Kidney (tissue), 14 donors: ENCODE results near the gene DDX51. TPM values are rescaled to one million over a fixed set of nuclear protein-coding genes. Genes with fewer than 3 reads are reported as not detected.

Experiments
- DNase-seq, 5 donors: peaks; one replicate each; pipeline ENCODE4 v3.0.0-alpha.2; 2013 to 2020
- FAIRE-seq: peaks from 2 replicates; lab custom pipeline; 2012; peaks lifted over from hg19 to GRCh38; lab: Jason Lieb, UNC
- H3K27ac ChIP-seq, 2 donors: one replicate each; pipeline ENCODE4 v1.7.0; 2013; ENCODE audit warnings: low read depth in 2 of 2, low read length in 2 of 2, inconsistent platforms in 1 of 2
- H3K27me3 ChIP-seq: one replicate; pipeline ENCODE4 v1.7.1; 2013; ENCODE audit warnings: low read length, inconsistent platforms; ENCODE audit not compliant: control insufficient read depth, insufficient read depth
- H3K36me3 ChIP-seq, 3 donors: one replicate each; pipeline versions ENCODE4 v1.7.0 to v1.7.1; 2013; ENCODE audit warnings: low read length in 3 of 3, control low read depth in 1 of 3, inconsistent platforms in 1 of 3; ENCODE audit not compliant: insufficient read depth in 3 of 3, control insufficient read depth in 2 of 3
- H3K4me1 ChIP-seq, 3 donors: one replicate each; pipeline versions ENCODE4 v1.7.0 to v1.7.1; 2013; ENCODE audit warnings: low read length in 3 of 3, inconsistent platforms in 1 of 3, low read depth in 1 of 3; ENCODE audit not compliant: control insufficient read depth in 2 of 3, insufficient read depth in 2 of 3
- H3K4me3 ChIP-seq, 3 donors: one replicate each; pipeline versions ENCODE4 v1.7.0 to v1.8.1; 2013; ENCODE audit warnings: low read length in 3 of 3, control low read depth in 1 of 3, inconsistent platforms in 1 of 3
- H3K9ac ChIP-seq, 3 donors: one replicate each; pipeline versions ENCODE4 v1.7.0 to v1.7.1; 2013; ENCODE audit warnings: low read length in 3 of 3, control low read depth in 1 of 3, inconsistent platforms in 1 of 3
- H3K9me3 ChIP-seq, 3 donors: one replicate each; pipeline versions ENCODE4 v1.7.0 to v1.7.1; 2013; ENCODE audit warnings: low read length in 3 of 3, control low read depth in 1 of 3, inconsistent platforms in 1 of 3; ENCODE audit not compliant: control insufficient read depth in 2 of 3, insufficient read depth in 1 of 3
- CTCF ChIP-seq: IDR thresholded peaks from 3 replicates; pipeline ENCODE4 v1.5.1; 2012; ENCODE audit warnings: mild to moderate bottlenecking, moderate library complexity, borderline replicate concordance; ENCODE audit not compliant: insufficient read depth; ENCODE audit errors: extremely low read depth
- intact Hi-C: fragments of 100-400 bp; cut with DNase I; formaldehyde crosslinking; loops from one replicate; pipeline ENCODE4 v1.11.1; 2022
- polyA plus RNA-seq: library from polyadenylated mRNA; stranded (reverse); fragments of 350-450 nt; fragmentation: Illumina TruSeq; extraction: RNeasy Lipid Tissue Mini Kit (QIAGEN cat#74804); gene quantifications from one replicate; pipeline ENCODE4 v1.2.3, GENCODE V29; 2014; ENCODE audit warnings: low read depth, low replicate concordance; ENCODE audit not compliant: insufficient read depth
- total RNA-seq: library from RNA; stranded (reverse); fragmentation: NEBNext Ultra II Directional; extraction: Animal tissue kit (Norgen Biotek cat#: 25700); gene quantifications from one replicate; pipeline ENCODE4 v1.2.1, GENCODE V29; 2021
- donor health status: control.
- donor health status: control.
- donor health status: control.
- donor health status: control.
- donor health status: control.
- donor health status: DM: yes; HTN: yes; CAD: no.
- donor health status: Normal renal cell carcinoma (clear cell type).

The DDX51 gene
- total and polyA plus RNA-seq, 2 donors from 2014 or later: 10.3 to 19.6 TPM

- intact Hi-C loops: no loop called here
- DNase-seq (no peak), FAIRE-seq (no peak)
- peaks cover 0 to 14% (median 3%) of the 10 kb centered on the region in 3 donors for H3K36me3 ChIP-seq
- H3K4me3 ChIP-seq: no peak overlapping the region
- no peaks in the 10 kb centered on the region for H3K9me3 ChIP-seq
- H3K27ac ChIP-seq: no peak overlapping the region
- TF ChIP-seq CTCF: no peak
- no peaks in the 10 kb centered on the region for H3K27me3 ChIP-seq
- no peaks in the 10 kb centered on the region for H3K4me1 ChIP-seq
- no peak overlapping the region for H3K9ac ChIP-seq
Measured at GRCh38 chr12:132131229-132131628, 12.9 kb downstream of the DDX51 start.

DNA sequence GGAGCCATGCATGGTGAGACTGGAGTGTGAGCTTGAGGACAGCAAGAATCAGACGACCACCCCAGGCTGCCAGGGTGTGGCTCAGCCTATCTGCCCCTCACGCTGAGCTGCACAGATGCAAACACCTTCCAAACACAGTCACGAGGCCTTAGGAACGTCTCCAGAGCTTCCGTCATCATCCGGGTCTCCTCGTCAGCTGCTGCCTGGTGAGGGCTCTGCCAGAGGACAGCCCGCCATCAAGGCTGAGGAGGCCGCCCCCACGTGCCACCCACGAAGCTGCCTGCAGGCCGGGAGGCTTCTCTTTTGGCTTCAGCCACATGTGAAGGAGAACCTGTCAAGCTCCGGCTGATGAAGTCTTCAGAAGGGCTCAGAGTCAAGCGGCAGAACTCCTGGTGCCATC is 13.4 kb downstream of the DDX51 start:
- no peaks in the 10 kb centered on the region for H3K9me3 ChIP-seq
- DNase-seq (no peak), FAIRE-seq (no peak)
- no peak for TF ChIP-seq CTCF
- H3K4me3 ChIP-seq: no peak overlapping the region
- H3K36me3 ChIP-seq: peaks cover 0 to 20% (median 5%) of the 10 kb centered on the region in 3 donors
- intact Hi-C loops: no loop called here
- H3K4me1 ChIP-seq: no peaks in the 10 kb centered on the region
- no peak overlapping the region for H3K27ac ChIP-seq
- H3K9ac ChIP-seq: no peak overlapping the region
- H3K27me3 ChIP-seq: no peaks in the 10 kb centered on the region

- intact Hi-C loops: no loop called here
- H3K9ac ChIP-seq: no peak overlapping the region
- peaks cover under 1 to 22% (median 5%) of the 10 kb centered on the region in 3 donors for H3K36me3 ChIP-seq
- DNase-seq (no peak), FAIRE-seq (no peak)
- no peaks in the 10 kb centered on the region for H3K9me3 ChIP-seq
- no peaks in the 10 kb centered on the region for H3K4me1 ChIP-seq
- no peak overlapping the region for H3K27ac ChIP-seq
- no peak overlapping the region for H3K4me3 ChIP-seq
- TF ChIP-seq CTCF: no peak
- H3K27me3 ChIP-seq: no peaks in the 10 kb centered on the region
Measured at GRCh38 chr12:132129007-132129406, 15.1 kb downstream of the DDX51 start.

DNA sequence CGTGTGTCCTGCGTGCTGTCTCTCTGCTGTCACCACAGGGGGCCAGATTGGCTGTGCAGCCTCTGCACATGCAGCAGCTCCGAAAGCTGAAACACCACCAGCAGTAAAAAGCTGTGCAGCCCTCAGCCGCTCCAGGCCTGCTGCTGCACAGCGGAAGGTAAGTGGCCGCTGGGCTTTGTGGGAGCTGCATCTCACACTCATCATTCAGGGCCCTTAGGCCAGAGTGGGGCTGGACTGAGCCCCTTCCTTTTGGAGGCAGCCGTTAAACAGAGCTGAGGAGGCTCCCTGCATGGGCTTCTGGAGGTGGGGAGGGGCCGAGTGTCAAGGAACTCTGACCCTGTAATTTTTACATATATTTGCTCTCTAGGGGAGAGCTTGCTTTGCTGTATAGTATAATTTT is 17.1 kb downstream of the DDX51 start:
- Histone ChIP-seq H3K4me1 (no peaks in the 10 kb centered on the region), H3K4me3 (no peak overlapping the region), H3K27me3 (no peaks in the 10 kb centered on the region), H3K9ac (no peak overlapping the region), H3K9me3 (no peaks in the 10 kb centered on the region), H3K36me3 (peaks cover 2 to 25% (median 8%) of the 10 kb centered on the region in 3 donors), H3K27ac (no peak overlapping the region)
- FAIRE-seq (no peak), DNase-seq (no peak)
- no peak for TF ChIP-seq CTCF
- intact Hi-C loops: no loop called here
